Jurkat, Clone E6-1 (cell line): ENCODE data around the gene C16orf74.

Experiments used
- DNase-seq: peaks from one replicate; pipeline ENCODE4 v3.0.0-alpha.2; 2011; ENCODE audit warnings: low read depth, low spot score
- H3K4me3 ChIP-seq: 2 replicates; pipeline ENCODE4 v1.5.1; 2011; ENCODE audit warnings: mild to moderate bottlenecking, low read length, control low read depth, moderate library complexity

The C16orf74 gene

DNA sequence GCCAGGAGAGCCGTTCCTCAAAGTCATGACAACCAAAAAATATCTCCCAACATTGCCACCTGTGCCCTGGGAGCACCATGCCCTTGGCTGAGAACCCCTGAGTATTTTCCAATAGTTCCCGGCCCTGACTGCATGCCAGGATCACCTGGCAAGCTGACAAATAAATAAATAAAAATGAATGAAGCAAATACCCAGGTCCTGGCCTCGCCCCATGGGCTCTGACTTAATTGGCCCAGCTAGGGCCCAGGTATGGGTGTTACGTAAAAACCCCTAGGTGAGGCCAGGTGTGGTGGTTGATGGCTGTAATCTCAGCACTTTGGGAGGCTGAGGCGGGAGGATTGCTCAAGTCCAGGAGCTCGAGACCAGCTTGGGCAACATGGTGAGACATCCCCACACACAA lies 2.7 kb upstream of the C16orf74 start:
- DNase-seq = no peak
- H3K4me3 ChIP-seq = no peak overlapping the region

DNA sequence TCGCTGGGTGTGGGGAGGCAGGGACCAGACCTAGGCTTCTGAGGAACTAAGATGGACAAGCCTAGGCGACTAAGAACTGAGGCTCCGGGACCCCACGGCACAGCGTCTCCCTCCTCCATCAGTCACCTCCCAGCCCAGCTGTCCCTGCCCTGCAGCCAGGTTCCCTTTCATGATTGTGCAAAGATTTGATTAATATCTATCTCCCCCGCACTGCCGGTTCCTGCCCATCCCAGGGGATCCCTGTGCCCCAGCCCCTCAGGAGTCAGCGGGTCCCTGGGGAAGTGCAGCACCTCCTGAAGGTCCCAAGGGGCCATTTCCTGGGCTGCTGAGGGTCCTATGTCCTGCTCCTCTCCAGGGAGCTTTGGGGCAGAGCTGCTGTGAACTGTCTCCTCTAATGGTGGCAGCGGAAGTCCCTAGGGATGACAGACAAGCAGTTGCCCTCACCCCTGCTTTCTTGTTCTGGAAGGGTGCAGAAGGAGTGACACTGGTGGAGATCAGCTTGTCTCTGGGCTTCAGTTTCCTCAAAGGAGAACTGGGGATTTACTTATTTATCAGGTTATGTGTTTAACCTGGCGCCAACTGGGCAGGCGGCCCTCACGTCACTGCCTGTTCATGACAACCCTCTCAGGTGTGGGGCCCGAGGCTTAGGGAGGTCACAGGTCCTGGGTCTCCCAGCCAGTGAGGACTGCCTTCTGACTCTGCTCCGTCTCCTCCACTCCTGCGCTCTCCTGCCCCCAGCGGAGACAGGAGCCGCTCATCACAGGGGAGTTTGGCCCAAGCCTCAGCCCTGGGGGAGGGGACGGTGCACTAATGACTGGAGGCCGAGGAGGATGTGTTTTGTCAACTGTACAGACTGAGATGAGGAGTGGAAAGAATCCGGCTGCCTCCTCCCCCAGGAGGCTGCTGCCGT lies 1.9 kb upstream of the C16orf74 start:
- DNase-seq = no peak
- H3K4me3 ChIP-seq = no peak overlapping the region

DNA sequence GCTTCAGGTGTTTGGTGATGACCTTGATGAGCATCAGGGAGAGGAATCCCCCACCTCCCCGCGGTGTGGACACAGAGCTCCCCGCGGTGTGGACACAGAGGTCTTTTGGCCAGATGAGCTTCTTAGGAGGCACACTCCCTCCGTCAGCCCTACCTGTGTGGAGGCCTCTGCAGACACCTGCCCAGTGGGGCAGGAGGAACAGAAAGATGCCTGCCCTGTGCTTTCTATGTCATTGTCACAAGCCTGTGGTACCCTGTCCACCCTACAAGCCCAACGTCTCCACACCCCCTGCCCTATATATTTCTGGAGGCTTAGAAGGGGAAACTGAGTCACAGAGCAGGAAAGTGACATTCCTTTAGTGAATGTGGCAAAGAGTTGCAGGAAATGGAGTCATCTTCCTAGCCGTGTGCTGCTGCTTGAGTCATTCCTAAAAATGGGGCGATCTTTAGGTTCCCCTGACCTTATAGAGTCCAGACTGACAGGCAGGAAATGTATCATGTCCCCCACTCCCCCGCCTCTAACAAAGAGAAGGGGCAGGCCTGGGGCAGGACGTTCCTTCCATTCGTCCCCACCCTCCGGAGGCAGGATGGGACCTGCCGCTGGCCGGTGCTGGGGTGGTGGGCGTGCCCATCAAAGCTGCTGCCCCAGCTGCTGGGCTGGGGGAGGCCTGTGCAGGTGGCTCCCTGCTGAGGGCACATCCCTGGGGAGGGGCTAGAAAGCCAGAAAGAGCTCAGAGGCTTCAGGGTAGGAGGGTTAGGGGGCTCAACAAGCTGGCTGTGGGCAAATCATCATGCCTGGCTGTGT lies 1.0 kb upstream of the C16orf74 start:
- DNase-seq = no peak
- H3K4me3 ChIP-seq = no peak overlapping the region

DNA sequence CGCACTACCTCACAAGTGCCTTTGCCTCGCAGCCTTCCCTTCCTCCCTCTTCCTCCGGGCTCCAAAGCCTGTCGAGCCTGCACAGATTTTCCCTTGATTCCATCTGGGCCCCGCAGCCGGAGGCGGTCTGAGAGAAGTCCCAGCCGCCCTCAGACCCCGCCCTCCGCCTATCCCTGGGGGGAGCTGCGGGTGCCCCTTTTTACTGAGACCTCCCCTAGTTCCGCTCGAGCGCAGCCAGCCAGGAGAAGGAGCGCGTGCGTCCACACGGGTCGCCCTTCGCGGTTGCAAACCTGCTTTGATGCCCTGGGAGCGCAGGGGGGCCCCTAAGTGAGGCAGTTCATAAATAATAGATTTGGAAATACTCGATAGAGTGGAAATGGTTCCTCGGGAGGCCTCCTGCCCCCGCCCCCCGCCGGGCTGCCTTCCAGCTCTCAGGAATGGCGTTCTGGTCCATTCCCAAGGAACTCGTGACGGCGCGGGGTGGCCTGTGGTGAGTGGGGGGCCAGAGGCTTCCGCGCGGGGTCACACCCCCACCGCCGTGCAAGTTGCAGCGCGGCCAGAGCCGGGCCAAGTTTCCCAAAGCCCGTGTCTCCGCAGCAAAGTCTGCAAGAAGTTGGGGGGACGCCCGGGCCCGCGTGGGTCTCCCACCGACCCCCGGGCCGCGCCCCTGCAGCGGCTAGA lies 610 bp downstream of the C16orf74 start:
- H3K4me3 ChIP-seq = peak overlapping the region; percentile 35
- DNase-seq = peak; percentile 14

DNA sequence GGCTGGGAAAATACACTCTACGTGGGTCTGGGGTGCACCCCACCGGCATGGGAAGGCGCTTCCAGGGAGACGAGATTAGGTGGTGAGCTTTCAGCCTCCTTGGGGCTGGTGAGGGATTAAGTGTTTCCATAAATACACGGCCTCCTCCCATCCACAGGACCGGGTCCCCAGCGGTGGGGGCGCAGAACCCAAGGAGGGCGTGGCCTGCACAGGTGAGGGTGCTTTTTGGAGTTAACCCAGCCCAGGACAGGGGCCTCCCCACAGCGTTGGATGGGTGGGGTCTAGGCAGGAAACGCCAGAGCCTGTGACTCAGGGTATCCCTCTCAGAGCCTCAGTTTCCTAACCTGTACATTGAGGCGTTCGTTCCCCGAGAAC lies 1.1 kb downstream of the C16orf74 start:
- peak overlapping the region; percentile 35; the same call in 1 of the 2 replicates for H3K4me3 ChIP-seq
- no peak for DNase-seq

DNA sequence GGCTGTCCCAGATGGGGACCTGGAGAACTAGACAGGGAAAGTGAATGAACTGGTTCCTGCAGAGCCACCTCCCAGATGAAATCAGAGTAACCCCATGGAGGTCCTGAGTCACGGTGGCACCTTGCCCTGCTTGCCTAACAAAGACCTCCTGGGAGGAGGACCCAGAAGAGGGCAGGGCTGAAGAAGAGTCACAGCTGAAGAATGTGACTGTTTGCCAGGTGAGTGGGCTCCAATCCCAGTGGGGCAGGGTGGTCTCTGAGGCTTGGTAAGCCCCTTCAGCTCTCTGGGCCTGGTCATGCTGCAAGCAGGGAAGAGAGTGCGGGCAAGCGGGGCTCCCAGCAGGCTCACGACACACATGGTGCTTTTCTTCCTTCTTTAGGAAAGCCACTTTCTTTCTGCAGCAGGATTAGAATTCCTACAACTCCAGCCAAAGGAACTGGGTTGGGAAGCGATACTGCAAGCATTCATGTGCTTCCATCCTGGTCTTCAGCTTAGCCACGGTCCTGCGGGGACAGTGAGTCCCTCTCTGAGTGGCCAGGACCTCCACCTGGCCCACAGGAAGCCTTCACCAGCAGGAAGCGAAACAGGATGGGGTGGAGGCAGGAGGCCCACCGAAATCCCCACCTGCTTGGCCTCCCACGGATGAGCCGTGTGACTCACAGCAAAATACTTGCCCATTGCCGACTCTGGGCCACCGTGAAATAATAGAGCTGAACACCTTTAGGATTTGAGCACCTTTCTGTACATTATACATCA lies 4.3 kb downstream of the C16orf74 start:
- no peak for DNase-seq
- H3K4me3 ChIP-seq = no peak overlapping the region

DNA sequence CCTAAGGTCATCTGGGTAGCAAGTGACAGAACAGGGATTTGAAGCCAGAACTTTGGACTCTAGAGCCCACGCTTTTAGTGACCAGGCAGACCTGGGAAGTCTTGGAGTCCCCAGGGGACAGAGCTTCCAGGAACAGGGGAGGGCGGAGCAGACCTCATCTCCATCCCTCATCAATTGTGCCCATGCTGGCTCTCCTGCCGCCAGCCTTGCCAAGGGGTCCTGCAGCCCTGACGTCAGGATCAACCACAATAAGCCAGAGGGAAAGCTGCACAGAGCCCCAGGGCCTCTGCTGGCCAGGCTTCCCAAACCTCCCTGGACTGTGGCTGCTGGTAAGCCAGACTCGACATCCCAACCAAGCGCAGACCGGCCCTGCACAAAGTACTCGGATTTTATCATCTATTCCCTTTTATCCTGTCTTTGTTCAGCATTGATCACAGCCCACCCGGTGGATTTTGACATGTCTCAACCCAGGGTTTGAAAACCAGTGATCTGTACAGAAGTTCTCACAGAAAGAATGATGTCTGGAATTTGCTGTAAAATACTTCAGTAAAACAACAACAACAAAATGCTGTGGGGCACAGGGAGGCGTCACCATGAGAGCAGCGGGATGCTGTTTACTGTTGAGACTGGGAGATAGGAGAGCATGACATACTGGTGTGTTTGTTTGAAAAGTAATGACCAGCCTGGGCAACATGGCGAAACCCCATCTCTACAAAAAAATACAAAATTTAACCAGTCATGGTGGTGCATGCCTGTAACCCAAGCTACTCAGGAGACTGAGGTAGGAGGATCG lies 11.8 kb downstream of the C16orf74 start:
- no peak for DNase-seq
- H3K4me3 ChIP-seq = no peak overlapping the region

DNA sequence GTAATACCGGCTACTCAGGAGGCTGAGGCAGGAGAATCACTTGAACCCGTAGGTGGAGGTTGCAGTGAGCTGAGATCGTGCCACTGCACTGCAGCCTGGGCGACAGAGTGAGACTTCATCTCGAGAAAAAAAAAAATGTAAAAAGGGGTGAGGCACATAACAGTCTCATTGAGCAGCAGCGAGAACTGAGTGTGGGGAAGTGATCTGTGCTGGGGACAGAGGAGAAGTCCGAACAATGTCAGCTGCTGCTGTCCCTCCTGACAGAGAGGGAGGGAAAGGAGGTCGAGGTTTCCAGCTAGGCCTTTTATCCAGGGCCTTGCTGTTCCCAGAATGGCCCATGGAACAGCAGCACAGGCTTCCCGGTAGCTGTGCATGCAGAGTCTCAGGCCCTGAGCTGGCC lies 14.0 kb downstream of the C16orf74 start:
- DNase-seq = no peak
- no peak overlapping the region for H3K4me3 ChIP-seq

DNA sequence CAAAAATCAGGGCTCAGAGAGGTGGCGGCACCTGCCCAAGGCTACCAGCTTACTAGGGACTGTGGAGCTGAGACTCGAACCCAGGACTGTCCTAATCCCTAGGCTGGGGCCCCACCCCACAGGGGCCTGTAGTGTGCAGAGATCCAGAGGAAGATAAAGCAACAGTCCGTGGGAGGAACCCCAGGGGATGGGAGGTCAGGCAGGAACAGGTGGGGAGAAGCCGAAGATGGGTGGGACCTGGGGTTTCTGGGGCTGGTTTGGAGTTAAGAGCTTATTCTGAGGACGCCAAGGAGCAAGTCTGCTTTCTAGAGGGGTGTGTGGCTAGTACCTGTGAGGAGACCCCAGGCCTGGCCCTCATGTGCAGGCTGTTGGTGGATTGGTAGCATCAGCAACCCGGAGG lies 14.9 kb downstream of the C16orf74 start:
- no peak overlapping the region for H3K4me3 ChIP-seq
- no peak for DNase-seq

DNA sequence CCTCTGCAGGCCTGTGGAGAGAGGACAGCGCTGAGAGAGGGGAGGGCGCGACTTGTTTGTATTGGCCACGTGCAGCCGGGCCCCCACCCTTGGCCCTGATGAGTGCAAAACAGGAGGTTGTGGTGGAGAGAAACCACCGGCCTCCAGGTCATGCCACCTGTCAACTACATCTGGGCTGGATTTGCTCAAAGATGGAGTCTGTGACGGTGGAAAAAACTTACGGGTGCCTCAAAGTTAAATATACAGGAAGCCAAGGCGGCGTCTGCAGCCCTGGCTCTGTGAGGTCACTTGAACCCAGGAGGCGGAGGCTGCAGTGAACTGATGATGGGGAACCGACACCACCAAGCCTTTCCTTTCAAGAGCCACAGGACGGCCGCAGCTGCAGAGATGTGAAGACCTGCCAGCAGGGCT lies 15.7 kb downstream of the C16orf74 start:
- H3K4me3 ChIP-seq = peak overlapping the region; percentile 23; the same call in 1 of the 2 replicates
- DNase-seq = peak; percentile 79

DNA sequence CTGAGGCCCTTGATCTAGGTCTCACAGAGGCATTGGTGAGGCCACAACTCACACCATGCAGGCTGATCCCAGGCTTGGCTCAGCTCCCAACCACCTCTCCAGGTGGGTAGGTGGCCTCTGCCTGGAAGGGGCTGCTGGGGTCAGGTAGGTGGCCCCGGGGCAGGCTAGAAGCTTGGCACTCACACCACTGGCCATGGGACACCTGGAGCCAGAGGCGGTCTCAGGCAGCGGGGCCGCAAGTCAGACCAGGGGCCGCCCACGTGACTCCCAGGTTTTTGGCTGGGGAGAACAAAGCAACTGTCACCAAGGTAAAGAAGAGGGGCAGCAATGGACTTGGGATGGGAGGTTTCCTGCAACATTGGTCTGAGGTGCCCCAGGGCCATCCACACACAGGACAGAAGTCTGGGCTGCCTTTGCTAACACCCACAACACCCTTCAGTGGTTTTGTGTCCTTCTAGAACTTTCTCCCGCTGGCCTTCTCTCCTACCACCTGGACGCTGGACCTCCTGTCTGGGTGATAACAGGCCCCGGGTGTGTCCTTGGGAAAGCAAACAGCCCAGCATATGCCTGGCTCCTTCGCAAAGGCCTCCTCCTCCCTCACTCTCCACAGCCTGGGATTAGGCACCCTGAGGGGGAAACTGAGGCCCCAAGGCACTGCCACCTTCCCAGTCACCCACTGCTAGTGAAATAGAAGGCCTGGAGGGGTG lies 16.4 kb downstream of the C16orf74 start:
- H3K4me3 ChIP-seq = no peak overlapping the region; the same call in 1 of the 2 replicates
- DNase-seq = no peak

DNA sequence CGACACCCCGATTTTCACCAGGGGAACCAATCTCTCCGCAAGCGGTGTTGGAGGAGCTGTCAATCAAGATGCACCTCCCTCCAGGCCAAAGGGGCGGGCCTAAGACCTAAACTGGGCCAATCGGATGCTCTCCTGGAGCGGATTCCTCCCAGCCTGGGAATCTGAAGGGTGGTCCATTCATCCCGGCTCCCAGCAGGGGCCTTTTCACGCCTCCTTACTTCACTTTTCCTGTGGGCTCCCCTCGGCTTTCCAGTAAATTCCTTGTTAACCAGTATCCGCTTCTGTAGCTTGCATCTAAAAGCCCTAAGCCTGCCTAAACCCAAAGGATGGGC lies 17.1 kb downstream of the C16orf74 start:
- H3K4me3 ChIP-seq = no peak overlapping the region
- DNase-seq = no peak

DNA sequence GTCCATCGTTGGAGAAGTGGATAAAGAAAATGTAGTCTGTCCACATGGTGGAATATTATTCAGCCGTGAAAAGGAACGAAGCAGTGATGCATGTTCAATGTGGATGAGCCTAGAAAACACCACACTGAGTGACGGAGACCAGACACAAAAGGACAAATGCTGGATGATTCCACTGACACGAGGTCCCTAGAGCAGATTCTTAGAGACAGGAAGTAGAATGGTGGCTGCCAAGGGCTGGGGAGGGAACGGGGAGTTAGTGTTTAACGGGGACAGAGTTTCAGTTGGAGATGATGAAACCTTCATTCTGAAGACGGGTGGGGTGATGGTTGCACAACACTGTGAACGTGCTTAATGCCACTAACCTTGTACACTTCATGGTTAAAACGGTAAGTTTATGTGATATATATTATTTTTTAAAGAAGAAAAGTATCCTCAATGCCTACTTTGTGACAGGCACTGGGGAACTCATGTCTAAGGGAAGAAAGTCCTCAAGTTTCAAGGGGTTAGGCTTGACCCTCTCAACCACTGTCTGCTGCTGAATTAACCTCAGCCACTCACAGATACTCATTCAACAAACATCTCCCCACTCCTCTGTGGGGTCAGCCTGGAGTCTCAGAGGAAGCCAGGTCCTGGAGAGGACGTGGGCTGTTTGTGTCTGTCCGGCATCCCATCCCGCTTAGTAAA lies 17.6 kb downstream of the C16orf74 start:
- no peak overlapping the region for H3K4me3 ChIP-seq
- DNase-seq = no peak

DNA sequence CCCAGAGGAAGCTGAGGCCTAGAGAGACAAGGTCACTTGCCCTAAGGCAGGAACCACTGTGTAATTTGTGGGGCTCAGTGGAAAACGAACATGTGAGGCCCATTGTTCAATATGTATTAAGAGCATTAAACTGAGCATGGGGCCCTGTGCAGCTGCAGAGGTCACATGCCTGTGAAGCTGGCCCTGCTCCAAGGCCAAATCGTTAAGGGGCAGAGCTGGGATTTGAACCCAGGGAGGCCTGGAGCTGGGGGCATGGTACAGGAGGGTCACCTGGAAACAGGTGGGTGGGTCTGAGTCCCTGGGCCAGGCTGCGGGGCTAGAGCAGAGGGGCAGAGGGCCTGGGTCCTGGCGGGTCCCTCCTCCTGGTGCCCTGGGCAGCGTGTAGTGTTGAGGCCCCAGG lies 19.7 kb downstream of the C16orf74 start:
- DNase-seq = no peak
- H3K4me3 ChIP-seq = no peak overlapping the region

DNA sequence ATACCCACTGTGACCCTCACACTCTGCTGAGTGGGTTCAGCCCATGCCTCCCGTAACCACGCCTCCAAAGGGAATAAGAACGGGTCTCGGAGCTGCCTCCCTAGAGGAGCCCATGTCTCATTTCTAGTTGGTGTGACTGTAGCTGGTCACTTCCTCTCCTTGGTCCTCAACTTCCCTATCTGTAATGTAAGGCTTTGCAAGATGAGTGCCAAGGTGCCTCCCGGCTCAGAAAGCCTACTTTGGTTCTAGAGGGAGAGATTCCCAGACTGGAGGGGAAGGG lies 20.8 kb downstream of the C16orf74 start:
- no peak overlapping the region for H3K4me3 ChIP-seq
- DNase-seq = no peak

DNA sequence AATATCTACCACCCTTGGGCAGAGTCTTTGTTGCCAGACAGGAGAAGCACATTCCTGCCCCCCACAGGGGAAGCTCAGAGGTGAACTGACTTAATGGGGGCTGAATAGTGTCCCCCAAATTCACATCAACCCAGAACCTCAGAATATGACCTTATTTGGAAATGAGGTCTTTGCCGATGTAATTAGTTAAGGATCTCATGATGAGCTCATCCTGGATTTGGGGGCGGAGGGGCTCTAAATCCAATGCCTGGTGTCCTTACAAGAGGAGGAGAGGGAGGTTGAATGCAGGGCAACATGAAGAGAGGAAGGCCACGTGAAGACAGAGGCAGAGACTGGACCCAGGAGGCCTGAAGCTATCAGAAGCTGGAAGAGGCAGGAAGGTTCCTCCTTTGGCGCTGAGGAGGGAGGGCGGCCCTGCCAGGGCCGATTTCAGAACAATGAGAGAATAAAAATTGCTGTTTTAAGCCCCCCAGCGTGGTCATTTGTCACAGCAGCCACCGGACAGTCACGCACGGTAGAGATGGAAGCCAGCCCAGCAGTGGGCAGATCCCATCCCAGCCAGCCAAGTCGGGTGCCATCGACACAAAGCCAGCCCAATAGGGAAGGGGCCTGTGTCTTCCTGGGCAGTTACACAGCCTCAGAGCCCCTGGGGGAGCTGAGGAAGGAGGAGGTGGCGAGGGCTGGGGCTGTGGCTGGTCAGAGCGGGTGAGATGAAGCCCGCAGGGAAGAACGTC lies 21.3 kb downstream of the C16orf74 start:
- DNase-seq = no peak
- H3K4me3 ChIP-seq = no peak overlapping the region

DNA sequence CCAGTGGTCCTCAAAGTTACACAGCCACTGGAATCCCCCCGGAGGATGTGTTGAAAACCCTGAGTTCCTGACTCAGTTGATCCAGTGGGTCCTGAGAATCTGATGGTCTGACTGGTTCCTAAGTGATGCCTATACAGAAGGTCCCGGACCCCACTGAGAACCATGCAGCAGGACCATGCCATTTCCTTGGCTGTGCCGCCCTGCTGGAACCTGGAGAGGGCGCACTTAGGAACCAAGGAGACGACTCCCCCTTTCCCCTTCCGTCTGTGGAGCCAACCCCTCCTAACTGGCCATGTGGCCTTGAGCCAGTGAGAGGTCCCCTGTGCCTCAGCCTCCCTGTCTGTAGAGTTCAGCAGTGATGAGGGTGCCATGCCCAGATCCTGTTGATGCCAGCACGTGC lies 22.0 kb downstream of the C16orf74 start:
- no peak overlapping the region for H3K4me3 ChIP-seq
- no peak for DNase-seq
